HAP-1 (cell line): Measurements from ENCODE around the gene ADGRL3.
"Not testable (repeated sequence)": the region's sequence is repeated elsewhere in the genome, so short reads cannot be mapped to it uniquely, and the experiment has no call there.

ENCODE experiments used
- DNase-seq, 2 experiments: peaks; one replicate each; pipeline ENCODE4 v3.0.0-alpha.2; 2016 to 2020; ENCODE audit warnings: low spot score in 2 of 2
- H3K27me3 ChIP-seq: fragments of 250-450 bp; sonication (Bioruptor Pico); 2 replicates; pipeline ENCODE4 v1.5.1; 2020; ENCODE audit warnings: low read depth, mild to moderate bottlenecking, moderate library complexity
- H3K36me3 ChIP-seq: fragments of 250-450 bp; sonication (Bioruptor Pico); replicated peaks from 2 replicates; pipeline ENCODE4 v1.5.1; 2020; ENCODE audit warnings: mild to moderate bottlenecking
- H3K4me1 ChIP-seq: fragments of 250-450 bp; sonication (Bioruptor Pico); 2 replicates; pipeline ENCODE4 v1.5.1; 2020; ENCODE audit warnings: mild to moderate bottlenecking
- H3K4me3 ChIP-seq: fragments of 250-450 bp; sonication (Bioruptor Pico); 2 replicates; pipeline ENCODE4 v1.5.1; 2020; ENCODE audit warnings: mild to moderate bottlenecking, moderate library complexity
- H3K9me3 ChIP-seq: fragments of 250-450 bp; sonication (Bioruptor Pico); 2 replicates; pipeline ENCODE4 v1.5.1; 2020; ENCODE audit warnings: mild to moderate bottlenecking, moderate library complexity
- in situ Hi-C: fragments of 300-500 bp; cut with MboI; formaldehyde crosslinking; loops from 3 replicates; pipeline ENCODE4 v1.14.3; 2020; ENCODE audit warnings: low sequenced_read_pairs, inconsistent platforms, mixed read lengths

The ADGRL3 gene

DNA sequence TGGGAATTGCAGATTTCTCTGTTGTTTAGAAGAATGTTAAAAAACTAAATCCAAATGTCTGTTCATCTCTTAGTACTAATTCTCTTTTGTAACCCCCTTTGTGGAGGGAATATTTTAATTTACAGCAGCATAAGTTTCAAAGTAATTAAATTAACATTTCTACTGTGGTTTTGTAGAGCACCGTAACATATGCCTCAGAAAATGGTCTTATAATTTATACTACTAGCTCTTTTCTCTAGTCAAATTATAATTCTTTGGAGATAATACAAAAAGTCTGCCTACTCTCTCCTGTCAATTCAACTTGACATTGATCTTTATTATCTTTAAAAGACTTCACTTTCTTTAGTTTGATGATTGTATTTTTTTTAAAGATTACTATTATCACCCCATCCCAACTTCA, 759.0 kb downstream of the ADGRL3 start:
- Histone ChIP-seq H3K4me3 (no peak overlapping the region), H3K9me3 (no peaks in the 10 kb centered on the region; the same call in 1 of the 2 replicates), H3K36me3 (no peaks in the 10 kb centered on the region), H3K4me1 (no peaks in the 10 kb centered on the region), H3K27me3 (no peaks in the 10 kb centered on the region)
- in situ Hi-C loops, result no loop called here
- DNase-seq, result no peak

DNA sequence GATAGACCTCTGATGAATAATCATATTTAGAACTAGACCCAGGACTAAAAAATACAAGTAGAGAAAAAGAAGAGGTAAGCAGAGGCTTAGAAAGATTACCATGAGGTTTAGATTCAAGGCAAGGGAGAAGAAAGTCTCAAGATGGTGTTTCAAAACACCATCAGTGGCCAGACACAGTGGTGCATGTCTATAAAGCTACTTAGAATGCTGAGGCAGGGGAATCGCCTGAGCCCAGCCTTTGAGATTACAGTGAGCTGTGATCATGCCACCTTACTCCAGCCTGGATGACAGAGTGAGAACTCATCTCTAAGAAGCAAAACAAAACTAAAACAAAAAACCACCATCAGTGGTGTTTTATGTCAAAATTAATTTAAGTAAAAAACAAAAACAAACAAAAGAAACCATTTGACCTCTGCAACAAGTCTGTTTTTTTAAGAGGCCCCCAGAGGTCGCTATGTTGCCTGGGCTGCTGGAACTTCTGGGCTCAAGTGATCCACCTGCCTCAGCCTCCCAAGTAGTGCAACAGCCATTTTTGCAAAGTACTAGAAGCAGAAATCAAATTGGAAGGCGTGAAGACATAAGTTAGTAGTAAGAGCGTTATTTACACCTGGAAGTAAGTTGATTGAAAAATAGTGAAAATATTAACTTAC, 784.3 kb downstream of the ADGRL3 start:
- H3K27me3 ChIP-seq, result no peaks in the 10 kb centered on the region
- no peaks in the 10 kb centered on the region for H3K9me3 ChIP-seq
- no peak overlapping the region for H3K4me3 ChIP-seq
- in situ Hi-C loops, result no loop called here
- H3K4me1 ChIP-seq, result no peaks in the 10 kb centered on the region
- no peak for DNase-seq
- H3K36me3 ChIP-seq, result no peaks in the 10 kb centered on the region

DNA sequence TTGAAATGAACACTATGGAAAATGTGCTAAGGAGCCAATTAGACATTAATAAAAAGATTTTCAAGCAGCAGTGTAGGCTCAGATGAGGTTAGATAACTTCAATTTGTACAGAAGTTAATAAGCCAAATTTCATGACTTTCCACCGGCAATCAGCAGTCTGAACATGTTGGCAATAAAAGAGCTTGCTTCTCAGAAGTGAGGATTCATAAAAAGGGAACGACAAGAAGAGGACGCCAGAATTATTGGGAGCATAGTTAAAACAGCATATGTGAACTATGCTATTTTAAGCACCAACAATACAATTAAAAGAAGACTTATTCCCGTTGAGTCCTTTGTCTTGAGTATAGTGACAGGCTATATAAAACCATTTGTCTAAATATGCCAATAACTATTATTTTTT, 785.3 kb downstream of the ADGRL3 start:
- Histone ChIP-seq H3K4me3 (no peak overlapping the region), H3K4me1 (no peaks in the 10 kb centered on the region), H3K9me3 (no peaks in the 10 kb centered on the region), H3K36me3 (no peaks in the 10 kb centered on the region), H3K27me3 (no peaks in the 10 kb centered on the region)
- no peak for DNase-seq
- in situ Hi-C loops, result no loop called here

DNA sequence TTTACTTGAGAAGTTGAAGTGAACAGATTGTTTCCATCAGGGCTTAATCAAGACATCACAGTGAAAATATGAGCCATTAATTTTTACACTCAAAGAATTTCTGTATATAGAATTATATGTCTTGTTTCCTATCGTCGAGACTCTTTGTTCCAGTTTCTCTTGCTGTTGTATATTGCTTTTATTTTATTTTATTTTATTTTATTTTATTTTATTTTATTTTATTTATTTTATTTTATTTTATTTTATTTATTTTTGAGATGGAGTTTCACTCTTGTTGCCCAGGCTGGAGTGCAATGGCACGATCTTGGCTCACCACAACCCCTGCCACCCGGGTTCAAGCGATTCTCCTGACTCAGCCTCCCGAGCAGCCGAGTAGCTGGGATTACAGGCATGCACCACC, 786.8 kb downstream of the ADGRL3 start:
- H3K4me1 ChIP-seq, H3K4me3 ChIP-seq, H3K36me3 ChIP-seq, DNase-seq, in situ Hi-C loops, H3K27me3 ChIP-seq, H3K9me3 ChIP-seq: not testable (repeated sequence)

DNA sequence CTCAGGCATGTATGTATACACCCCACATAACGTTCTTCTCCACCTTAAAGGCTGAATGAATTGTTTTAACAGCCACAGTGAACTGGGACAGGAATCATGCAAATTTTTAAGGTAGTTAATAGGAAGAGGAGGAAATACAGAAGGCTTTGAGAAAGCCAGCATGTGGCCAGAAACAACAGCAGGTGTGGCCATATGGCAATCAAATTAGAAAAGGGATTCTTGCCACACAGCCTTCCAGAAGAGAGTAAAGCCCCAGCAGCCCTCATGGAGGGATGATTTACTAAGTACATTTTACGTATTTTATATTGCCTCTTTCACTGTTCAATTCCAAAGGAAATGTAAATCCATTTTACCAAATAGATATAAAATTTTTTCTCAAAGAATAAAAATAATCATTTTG, 792.2 kb downstream of the ADGRL3 start:
- Histone ChIP-seq H3K4me1 (no peaks in the 10 kb centered on the region; the same call in 1 of the 2 replicates), H3K36me3 (no peaks in the 10 kb centered on the region), H3K27me3 (no peaks in the 10 kb centered on the region), H3K9me3 (no peaks in the 10 kb centered on the region), H3K4me3 (no peak overlapping the region)
- DNase-seq, result no peak
- in situ Hi-C loops, result no loop called here

DNA sequence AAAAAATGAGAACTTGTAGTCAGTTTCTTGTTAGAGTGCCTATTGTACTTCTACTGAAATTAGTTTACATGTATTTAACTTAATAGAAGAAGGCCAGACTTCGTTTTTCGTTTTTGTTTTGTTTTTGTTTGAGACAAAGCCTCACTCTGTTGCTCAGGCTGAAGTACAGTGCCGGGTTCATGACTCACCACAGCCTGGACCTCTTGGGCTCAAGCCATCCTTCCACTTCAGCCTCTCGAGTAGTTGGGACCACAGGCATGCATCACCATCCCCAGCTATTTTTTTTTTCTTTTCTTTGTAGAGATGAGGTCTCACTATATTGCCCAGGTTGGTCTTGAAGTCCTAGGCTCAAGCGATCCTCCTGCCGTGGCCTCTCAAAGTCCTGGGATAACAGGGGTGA, 793.9 kb downstream of the ADGRL3 start:
- Histone ChIP-seq H3K27me3 (no peaks in the 10 kb centered on the region), H3K36me3 (no peaks in the 10 kb centered on the region), H3K4me3 (no peak overlapping the region), H3K4me1 (no peaks in the 10 kb centered on the region; the same call in 1 of the 2 replicates), H3K9me3 (no peaks in the 10 kb centered on the region)
- DNase-seq, result no peak
- in situ Hi-C loops, result no loop called here

DNA sequence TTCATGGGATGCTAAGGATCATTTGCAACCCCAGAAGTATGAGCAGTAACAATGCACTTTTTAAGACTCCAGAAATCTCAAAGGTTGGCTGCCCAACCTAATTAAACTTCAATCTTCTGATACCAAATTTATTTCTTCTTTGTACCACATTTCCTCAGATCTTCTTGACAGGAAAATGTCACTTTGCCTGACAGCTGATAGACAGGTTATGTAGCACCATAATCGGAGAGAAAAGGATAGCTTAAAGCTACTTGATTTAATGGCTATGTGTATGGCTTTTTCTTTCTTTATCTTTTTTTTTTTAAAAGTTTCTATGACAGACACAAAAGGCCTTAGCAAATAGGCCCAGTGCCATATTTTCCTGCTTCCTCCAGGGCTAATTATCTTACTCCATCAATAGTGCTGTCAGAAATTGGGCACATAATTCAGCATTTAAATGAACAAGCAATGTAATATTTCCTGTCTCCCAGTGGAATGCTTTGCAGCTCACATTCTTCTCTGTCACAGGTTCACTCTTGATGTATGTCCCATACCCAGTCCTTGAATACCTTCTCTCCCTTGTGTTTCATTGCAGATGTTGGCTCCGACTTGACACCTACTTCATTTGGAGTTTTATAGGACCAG, 795.7 kb downstream of the ADGRL3 start:
- Histone ChIP-seq H3K36me3 (no peaks in the 10 kb centered on the region), H3K4me1 (no peaks in the 10 kb centered on the region; the same call in 1 of the 2 replicates), H3K4me3 (no peak overlapping the region), H3K9me3 (no peaks in the 10 kb centered on the region), H3K27me3 (no peaks in the 10 kb centered on the region)
- in situ Hi-C loops, result no loop called here
- DNase-seq, result no peak

DNA sequence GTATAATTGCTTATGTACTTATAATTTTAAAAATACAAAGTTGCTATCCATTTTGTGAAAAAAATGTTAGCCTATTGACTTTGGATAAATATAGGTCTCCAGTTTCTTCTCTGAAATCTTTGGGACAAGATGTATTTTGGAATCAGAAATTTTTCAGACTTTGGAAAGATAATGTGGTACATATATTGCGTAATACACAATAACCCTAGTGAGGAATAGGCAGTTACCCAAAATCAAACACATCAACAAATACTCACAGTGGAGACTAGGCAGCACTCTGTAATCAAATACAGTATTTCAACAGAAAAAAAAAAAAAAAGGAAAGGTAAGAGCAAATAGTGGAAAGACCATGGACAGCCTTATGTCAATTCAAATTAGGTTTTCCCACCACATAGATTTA, 796.8 kb downstream of the ADGRL3 start:
- Histone ChIP-seq H3K4me3 (no peak overlapping the region), H3K36me3 (no peaks in the 10 kb centered on the region), H3K9me3 (no peaks in the 10 kb centered on the region), H3K27me3 (no peaks in the 10 kb centered on the region), H3K4me1 (no peaks in the 10 kb centered on the region; the same call in 1 of the 2 replicates)
- in situ Hi-C loops, result no loop called here
- no peak for DNase-seq

DNA sequence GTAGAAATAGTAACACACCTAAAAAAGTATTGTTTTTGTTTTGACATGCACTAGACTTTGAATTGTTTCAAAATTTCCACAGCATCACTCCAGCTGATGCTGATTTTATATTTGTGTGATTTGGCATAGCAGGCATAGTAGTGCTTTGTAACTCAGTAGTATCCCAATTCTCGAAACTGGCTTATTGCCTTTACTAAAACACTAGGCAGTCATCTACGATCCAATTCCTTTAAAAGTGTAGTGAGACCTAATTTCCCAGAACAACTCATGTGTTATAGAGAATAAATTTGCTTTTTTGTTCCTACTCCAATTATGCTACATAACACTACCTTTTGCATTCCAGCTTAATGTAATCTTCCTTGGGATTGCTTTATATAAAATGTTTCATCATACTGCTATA, 797.7 kb downstream of the ADGRL3 start:
- Histone ChIP-seq H3K36me3 (no peaks in the 10 kb centered on the region), H3K9me3 (no peaks in the 10 kb centered on the region), H3K4me1 (no peaks in the 10 kb centered on the region; the same call in 1 of the 2 replicates), H3K27me3 (no peaks in the 10 kb centered on the region), H3K4me3 (no peak overlapping the region)
- no peak for DNase-seq
- in situ Hi-C loops, result no loop called here

DNA sequence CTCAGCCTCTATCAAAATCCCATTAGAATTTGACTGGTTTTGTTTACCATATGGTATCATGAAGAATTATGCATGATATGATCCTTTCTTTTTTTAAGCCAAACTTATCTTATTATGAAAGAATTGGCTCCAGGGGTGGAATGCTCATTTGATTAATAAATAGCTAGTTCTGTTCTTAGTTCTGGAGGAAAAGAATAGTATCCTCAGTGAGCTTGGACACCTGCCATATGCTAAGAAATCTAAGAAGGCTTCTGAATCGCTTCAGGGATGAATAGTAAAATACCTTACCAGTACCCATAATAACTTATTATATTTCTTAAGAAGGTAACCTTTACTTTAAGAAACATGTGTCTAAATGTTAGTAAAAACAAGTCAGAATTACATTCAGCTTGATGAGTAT, 803.6 kb downstream of the ADGRL3 start:
- Histone ChIP-seq H3K36me3 (no peaks in the 10 kb centered on the region), H3K4me3 (no peak overlapping the region), H3K9me3 (no peaks in the 10 kb centered on the region), H3K4me1 (peaks cover 21% of the 10 kb centered on the region), H3K27me3 (no peaks in the 10 kb centered on the region)
- in situ Hi-C loops, result no loop called here
- DNase-seq, result peak; percentile 17 to 20

DNA sequence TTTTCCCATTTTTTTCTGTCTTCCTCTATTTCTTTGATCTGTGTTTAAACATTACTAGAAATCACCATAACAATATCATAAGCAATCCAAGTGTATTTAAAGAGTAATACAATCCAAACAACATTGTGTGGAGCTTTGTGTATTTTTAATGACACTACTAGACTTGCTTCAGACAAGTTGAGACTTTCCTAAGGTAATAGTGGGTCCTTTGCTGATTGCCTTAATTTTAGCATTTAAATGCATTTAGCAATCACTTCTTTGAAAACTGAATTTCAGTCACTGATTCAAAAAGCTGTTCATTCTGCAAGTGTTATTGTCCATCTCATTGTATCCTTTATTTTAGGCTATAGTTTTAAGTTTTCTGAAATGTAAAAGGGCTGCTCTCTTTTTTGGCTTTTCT, 804.8 kb downstream of the ADGRL3 start:
- Histone ChIP-seq H3K4me3 (no peak overlapping the region), H3K27me3 (no peaks in the 10 kb centered on the region), H3K4me1 (peaks cover 21% of the 10 kb centered on the region), H3K9me3 (no peaks in the 10 kb centered on the region), H3K36me3 (no peaks in the 10 kb centered on the region)
- DNase-seq, result peak in 1 of 2 experiments; percentile 93
- in situ Hi-C loops, result no loop called here

DNA sequence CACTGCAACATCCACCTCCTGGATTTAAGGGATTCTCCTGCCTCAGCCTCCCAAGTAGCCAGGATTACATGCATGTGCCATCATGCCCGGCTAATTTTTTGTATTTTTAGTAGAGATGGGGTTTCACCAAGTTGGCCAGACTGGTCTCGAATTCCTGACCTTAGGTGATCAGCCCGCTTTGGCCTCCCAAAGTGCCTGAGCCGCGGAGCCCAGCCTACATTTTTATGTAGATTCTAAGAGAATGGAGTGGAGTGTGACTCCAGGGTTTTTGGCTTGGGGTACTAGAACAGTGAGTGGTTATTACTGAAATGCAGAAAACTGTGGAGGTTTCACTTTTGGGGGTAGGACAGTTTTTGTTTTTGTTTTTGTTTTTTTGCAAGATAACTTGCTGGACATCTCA, 806.0 kb downstream of the ADGRL3 start:
- Histone ChIP-seq H3K4me1 (peaks cover 21% of the 10 kb centered on the region), H3K9me3 (no peaks in the 10 kb centered on the region), H3K4me3 (no peak overlapping the region), H3K27me3 (no peaks in the 10 kb centered on the region), H3K36me3 (no peaks in the 10 kb centered on the region)
- in situ Hi-C loops, result no loop called here
- peak in 1 of 2 experiments; percentile 44 for DNase-seq

DNA sequence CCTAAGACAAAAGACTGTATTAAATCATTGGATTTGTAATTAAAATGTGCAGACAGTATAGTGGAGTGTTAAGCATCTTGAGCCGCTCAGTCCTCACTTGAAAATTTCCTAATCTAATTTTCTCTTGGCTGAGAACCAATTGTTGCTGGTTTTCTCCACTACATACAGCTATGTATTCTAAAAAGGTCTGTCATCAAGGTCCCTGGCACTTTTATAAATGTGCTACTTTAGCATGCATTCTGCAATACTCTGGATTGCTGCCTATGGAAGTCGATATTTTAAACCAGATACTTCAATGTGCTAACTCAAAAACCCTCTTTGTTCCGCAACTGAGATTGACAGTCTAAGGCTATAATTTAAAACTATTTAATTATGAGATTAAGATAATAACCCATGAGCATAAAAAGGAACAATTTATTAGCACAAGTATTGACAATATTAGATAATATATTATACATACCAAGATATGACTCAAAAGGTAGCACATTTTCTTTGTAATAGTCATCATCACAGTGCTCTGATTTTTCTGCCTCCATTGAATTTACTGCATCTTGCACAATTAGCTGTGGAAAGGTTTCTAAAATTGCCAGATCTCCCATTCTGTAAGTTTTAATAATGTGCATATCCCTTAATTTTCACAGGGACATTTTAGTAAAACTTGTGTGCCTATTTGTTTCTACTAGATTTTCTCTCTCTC, 815.1 kb downstream of the ADGRL3 start:
- Histone ChIP-seq H3K36me3 (no peaks in the 10 kb centered on the region), H3K4me1 (peaks cover 5% of the 10 kb centered on the region; the same call in 1 of the 2 replicates), H3K27me3 (no peaks in the 10 kb centered on the region), H3K4me3 (no peak overlapping the region), H3K9me3 (no peaks in the 10 kb centered on the region)
- DNase-seq, result no peak
- in situ Hi-C loops, result no loop called here

DNA sequence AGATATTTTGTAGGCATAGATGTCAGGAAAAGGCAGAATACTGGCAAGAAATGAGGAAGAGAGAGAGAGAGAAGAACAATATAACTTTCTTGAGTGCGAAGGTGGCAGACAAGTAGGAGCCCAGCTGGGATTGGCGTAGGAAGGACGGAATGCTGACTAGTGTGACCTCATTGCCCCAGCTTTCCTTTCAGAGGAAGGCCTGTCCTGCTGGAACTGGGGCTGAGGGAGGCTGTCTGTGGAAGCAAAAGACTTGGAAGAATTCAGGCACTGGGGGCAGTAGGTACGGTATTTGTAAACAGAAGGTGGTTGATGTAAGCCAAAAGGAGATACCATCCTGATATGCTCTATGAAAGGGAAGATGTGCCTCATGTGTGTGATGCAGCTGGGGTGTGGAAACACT, 818.4 kb downstream of the ADGRL3 start:
- H3K9me3 ChIP-seq, result no peaks in the 10 kb centered on the region
- no peaks in the 10 kb centered on the region for H3K36me3 ChIP-seq
- DNase-seq, result no peak
- in situ Hi-C loops, result no loop called here
- H3K4me1 ChIP-seq, result no peaks in the 10 kb centered on the region
- H3K27me3 ChIP-seq, result no peaks in the 10 kb centered on the region
- H3K4me3 ChIP-seq, result no peak overlapping the region
